ENCODE results near the gene MT1X. TPM values are rescaled to one million over a fixed set of nuclear protein-coding genes. Genes with fewer than 3 reads are reported as not detected.

MT1X gene
- total and polyA plus RNA-seq, 2 of the 13 experiments (the other 11 are each of a cell fraction or from before 2014, with no cell fraction given): 19.7 to 288 TPM

DNA sequence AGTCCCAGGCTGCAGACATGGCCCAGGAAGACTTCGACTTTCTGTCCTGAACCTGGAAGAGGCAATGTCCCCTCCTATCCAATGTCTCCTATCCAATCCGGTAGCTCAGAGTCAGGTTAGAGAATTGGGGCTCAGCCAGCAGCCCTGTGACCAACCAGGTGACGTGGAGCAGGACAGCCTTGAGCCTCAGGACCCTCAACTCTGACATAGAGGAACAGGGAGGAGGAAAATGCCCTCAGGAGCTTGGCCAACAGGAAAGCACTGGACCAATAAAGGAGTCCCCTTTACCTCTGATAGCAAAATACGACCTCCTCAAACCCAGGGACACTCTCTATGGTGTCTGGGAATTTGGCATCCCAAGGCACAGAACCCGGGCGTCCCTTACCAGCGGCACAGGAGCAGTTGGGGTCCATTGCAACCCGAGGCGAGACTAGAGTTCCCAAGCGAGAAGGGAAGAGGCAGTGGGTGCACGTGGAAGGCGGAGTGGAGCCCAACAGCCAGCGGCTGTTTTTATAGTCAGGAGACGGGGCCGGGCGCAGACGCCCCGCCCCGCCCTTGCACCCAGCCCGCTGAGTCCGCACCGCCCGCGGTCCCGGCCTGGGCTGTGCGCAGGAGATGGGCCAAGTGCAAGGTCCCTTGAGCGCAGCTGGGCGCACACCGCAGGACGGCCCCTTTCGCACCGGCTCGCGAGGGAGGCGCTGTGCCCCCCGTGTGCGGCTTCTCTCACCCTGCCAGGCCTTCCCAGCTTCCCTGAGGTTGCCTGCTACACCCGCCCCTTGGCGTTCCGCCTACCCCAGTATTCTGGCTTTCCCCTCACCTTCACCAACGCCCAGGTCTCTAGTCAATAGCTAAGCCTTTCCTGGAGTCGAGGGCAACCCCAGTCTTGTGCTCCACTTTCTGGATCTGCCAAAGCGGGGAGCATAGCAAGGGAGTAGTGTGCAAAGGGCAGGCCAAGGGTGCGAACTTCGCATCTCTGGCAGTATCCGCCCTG lies 14.4 kb upstream of the MT1X start, which contains the start of gene MT1G (continued):
- TF ChIP-seq, protein P1, sequence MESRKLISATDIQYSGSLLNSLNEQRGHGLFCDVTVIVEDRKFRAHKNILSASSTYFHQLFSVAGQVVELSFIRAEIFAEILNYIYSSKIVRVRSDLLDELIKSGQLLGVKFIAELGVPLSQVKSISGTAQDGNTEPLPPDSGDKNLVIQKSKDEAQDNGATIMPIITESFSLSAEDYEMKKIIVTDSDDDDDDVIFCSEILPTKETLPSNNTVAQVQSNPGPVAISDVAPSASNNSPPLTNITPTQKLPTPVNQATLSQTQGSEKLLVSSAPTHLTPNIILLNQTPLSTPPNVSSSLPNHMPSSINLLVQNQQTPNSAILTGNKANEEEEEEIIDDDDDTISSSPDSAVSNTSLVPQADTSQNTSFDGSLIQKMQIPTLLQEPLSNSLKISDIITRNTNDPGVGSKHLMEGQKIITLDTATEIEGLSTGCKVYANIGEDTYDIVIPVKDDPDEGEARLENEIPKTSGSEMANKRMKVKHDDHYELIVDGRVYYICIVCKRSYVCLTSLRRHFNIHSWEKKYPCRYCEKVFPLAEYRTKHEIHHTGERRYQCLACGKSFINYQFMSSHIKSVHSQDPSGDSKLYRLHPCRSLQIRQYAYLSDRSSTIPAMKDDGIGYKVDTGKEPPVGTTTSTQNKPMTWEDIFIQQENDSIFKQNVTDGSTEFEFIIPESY (CRISPR knock-in tag; IDR thresholded peaks at IDR 0.05): no peak
- TF ChIP-seq HOXA9 (CRISPR knock-in tag; IDR thresholded peaks at IDR 0.05; ENCODE audit: borderline replicate concordance) (no peak), KAT8 (CRISPR knock-in tag; IDR thresholded peaks at IDR 0.05) (no peak), FOXK2 (IDR thresholded peaks at IDR 0.05) (no peak), KDM5A (IDR thresholded peaks at IDR 0.05; ENCODE audit: borderline replicate concordance, low read length) (no peak), NRL (CRISPR knock-in tag; IDR thresholded peaks at IDR 0.05; ENCODE audit: borderline replicate concordance) (peak; percentile 50), SNRNP70 (IDR thresholded peaks at IDR 0.05; ENCODE audit: low read depth, low read length) (no peak), MBD4 (IDR thresholded peaks at IDR 0.05; ENCODE audit: borderline replicate concordance, low read length) (no peak), ZBTB7A (CRISPR knock-in tag; IDR thresholded peaks at IDR 0.05) (no peak), SIX1 (CRISPR knock-in tag; IDR thresholded peaks at IDR 0.05; ENCODE audit: borderline replicate concordance) (no peak)
- TF ChIP-seq, protein P2, sequence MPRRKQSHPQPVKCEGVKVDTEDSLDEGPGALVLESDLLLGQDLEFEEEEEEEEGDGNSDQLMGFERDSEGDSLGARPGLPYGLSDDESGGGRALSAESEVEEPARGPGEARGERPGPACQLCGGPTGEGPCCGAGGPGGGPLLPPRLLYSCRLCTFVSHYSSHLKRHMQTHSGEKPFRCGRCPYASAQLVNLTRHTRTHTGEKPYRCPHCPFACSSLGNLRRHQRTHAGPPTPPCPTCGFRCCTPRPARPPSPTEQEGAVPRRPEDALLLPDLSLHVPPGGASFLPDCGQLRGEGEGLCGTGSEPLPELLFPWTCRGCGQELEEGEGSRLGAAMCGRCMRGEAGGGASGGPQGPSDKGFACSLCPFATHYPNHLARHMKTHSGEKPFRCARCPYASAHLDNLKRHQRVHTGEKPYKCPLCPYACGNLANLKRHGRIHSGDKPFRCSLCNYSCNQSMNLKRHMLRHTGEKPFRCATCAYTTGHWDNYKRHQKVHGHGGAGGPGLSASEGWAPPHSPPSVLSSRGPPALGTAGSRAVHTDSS (CRISPR knock-in tag; conservative IDR thresholded peaks at IDR 0.05): no peak
- TF ChIP-seq, protein P3, sequence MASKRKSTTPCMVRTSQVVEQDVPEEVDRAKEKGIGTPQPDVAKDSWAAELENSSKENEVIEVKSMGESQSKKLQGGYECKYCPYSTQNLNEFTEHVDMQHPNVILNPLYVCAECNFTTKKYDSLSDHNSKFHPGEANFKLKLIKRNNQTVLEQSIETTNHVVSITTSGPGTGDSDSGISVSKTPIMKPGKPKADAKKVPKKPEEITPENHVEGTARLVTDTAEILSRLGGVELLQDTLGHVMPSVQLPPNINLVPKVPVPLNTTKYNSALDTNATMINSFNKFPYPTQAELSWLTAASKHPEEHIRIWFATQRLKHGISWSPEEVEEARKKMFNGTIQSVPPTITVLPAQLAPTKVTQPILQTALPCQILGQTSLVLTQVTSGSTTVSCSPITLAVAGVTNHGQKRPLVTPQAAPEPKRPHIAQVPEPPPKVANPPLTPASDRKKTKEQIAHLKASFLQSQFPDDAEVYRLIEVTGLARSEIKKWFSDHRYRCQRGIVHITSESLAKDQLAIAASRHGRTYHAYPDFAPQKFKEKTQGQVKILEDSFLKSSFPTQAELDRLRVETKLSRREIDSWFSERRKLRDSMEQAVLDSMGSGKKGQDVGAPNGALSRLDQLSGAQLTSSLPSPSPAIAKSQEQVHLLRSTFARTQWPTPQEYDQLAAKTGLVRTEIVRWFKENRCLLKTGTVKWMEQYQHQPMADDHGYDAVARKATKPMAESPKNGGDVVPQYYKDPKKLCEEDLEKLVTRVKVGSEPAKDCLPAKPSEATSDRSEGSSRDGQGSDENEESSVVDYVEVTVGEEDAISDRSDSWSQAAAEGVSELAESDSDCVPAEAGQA (IDR thresholded peaks at IDR 0.05; ENCODE audit: low read depth): no peak
- TF ChIP-seq, protein P3 (CRISPR knock-in tag; IDR thresholded peaks at IDR 0.05; ENCODE audit: borderline replicate concordance): no peak
- TF ChIP-seq, protein P4, sequence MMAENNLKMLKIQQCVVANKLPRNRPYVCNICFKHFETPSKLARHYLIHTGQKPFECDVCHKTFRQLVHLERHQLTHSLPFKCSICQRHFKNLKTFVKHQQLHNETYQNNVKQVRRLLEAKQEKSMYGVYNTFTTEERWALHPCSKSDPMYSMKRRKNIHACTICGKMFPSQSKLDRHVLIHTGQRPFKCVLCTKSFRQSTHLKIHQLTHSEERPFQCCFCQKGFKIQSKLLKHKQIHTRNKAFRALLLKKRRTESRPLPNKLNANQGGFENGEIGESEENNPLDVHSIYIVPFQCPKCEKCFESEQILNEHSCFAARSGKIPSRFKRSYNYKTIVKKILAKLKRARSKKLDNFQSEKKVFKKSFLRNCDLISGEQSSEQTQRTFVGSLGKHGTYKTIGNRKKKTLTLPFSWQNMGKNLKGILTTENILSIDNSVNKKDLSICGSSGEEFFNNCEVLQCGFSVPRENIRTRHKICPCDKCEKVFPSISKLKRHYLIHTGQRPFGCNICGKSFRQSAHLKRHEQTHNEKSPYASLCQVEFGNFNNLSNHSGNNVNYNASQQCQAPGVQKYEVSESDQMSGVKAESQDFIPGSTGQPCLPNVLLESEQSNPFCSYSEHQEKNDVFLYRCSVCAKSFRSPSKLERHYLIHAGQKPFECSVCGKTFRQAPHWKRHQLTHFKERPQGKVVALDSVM (CRISPR knock-in tag; IDR thresholded peaks at IDR 0.05): no peak
- TF ChIP-seq, protein P5, sequence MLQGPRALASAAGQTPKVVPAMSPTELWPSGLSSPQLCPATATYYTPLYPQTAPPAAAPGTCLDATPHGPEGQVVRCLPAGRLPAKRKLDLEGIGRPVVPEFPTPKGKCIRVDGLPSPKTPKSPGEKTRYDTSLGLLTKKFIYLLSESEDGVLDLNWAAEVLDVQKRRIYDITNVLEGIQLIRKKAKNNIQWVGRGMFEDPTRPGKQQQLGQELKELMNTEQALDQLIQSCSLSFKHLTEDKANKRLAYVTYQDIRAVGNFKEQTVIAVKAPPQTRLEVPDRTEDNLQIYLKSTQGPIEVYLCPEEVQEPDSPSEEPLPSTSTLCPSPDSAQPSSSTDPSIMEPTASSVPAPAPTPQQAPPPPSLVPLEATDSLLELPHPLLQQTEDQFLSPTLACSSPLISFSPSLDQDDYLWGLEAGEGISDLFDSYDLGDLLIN (CRISPR knock-in tag; IDR thresholded peaks at IDR 0.05; ENCODE audit: borderline replicate concordance): 0 out of 2 replicates have a peak, but pooled peaks have one; percentile 78

All from HepG2 (cell line).